ENCODE data around the gene LSM7. TPM values are rescaled to one million over a fixed set of nuclear protein-coding genes. Genes with fewer than 3 reads are reported as not detected.
A peak's percentile ranks its signal among the peaks of the same experiment; 100 is the strongest.

LSM7 gene
- total and polyA plus RNA-seq, 2 experiments from 2014 or later = 299 to 409 TPM

- DNase-seq (ENCODE audit: low spot score) = no peak
- H3F3A ChIP-seq (replicated peaks; ENCODE audit: low read depth) = 0 out of 2 replicates have a peak, but pooled peaks cover 3% of the 10 kb centered on the region
- H2AFZ ChIP-seq = no peak overlapping the region
- TF ChIP-seq NANOG (IDR thresholded peaks at IDR 0.05; ENCODE audit: borderline replicate concordance) (no peak), ZNF331 (CRISPR knock-in tag; IDR thresholded peaks at IDR 0.05; ENCODE audit: low read depth) (no peak), CREB1 (CRISPR knock-in tag; IDR thresholded peaks at IDR 0.05; ENCODE audit: low read depth) (no peak)
- H4K20me1 ChIP-seq (replicated peaks; ENCODE audit: insufficient read depth) = peaks cover 10% of the 10 kb centered on the region; the same call in 1 of the 2 replicates
- peaks cover 60% of the 10 kb centered on the region for H3K79me2 ChIP-seq (replicated peaks; ENCODE audit: insufficient read depth)
- peaks cover 3% of the 10 kb centered on the region; the same call in 1 of the 3 replicates for H3K9me3 Mint-ChIP-seq
- peak overlapping the region; percentile 61; the same call in 1 of the 2 replicates for H3K27ac ChIP-seq (ENCODE audit: low read depth)
- peak overlapping the region; percentile 93; the same call in 1 of the 2 replicates for H3K4me2 ChIP-seq
- H3K27ac Mint-ChIP-seq = 0 out of 2 replicates have a peak overlapping the region, but pooled peaks have one; percentile 95
- H3K9me2 ChIP-seq (ENCODE audit: insufficient read depth) = no peaks in the 10 kb centered on the region
- no peaks in the 10 kb centered on the region for H3K27me3 ChIP-seq (ENCODE audit: insufficient read depth)
- H3K4me3 ChIP-seq = no peak overlapping the region; the same call in 1 of the 2 replicates
- ATAC-seq = no peak
- peaks cover 32% of the 10 kb centered on the region for H3K36me3 Mint-ChIP-seq (ENCODE audit: low read depth)
- H3K27me3 Mint-ChIP-seq (ENCODE audit: insufficient read depth, low read depth, poor library complexity) = peaks cover 37% of the 10 kb centered on the region
- H3K4me1 ChIP-seq (ENCODE audit: insufficient read depth) = peaks cover 20% of the 10 kb centered on the region
- H3K4me3 Mint-ChIP-seq = peak overlapping the region; percentile 52
- H3K4me1 Mint-ChIP-seq = peaks cover 39% of the 10 kb centered on the region
- H3K36me3 ChIP-seq (ENCODE audit: insufficient read depth) = no peaks in the 10 kb centered on the region
Measured at GRCh38 chr19:2326699-2327360, 1.6 kb downstream of the LSM7 start.

DNA sequence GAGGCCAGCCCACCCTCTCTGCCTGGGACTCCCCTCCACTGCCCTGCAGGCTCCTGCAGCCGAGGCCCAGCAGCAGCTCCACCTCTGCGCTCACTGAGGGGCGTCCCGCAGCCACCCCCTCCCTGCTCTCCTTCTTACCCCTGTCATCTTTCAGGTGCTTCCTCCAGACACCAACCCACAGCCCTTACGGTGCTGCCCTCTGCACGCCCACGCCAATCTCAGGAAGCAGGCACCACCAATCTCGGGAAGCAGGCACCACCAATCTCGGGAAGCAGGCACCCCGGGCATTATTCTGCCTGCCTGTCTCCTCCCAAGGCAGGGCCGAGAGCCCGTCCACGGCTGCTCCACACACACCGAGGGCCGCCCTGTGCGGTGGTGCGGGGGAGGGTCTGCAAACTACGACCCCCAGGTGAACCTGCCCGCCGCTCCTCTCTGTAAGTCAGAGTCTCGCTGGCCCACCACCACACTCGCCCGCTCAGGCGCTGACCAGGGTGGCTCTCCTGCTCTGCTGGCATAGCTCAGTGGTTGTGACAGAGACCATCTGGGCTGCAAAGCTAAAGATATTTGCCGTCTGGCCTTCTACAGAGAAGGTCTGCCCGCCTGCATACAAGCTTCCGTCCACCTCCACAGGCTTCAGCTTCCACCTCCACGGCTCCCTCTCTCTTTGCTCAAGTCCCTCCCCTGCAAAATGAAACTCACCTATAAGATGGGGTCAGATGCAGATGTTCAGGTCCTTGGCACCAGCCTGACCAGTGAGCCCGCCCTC is 2.9 kb downstream of the LSM7 start:
- no peaks in the 10 kb centered on the region for H3K27me3 ChIP-seq (ENCODE audit: insufficient read depth)
- H3F3A ChIP-seq (replicated peaks; ENCODE audit: low read depth) = 0 out of 2 replicates have a peak, but pooled peaks cover 3% of the 10 kb centered on the region
- H3K4me3 Mint-ChIP-seq = no peak overlapping the region
- no peak overlapping the region for H3K4me3 ChIP-seq
- peaks cover 10% of the 10 kb centered on the region; the same call in 1 of the 2 replicates for H4K20me1 ChIP-seq (replicated peaks; ENCODE audit: insufficient read depth)
- H3K9me3 Mint-ChIP-seq = peaks cover 3% of the 10 kb centered on the region; the same call in 1 of the 3 replicates
- H3K4me1 Mint-ChIP-seq = peaks cover 25% of the 10 kb centered on the region
- H2AFZ ChIP-seq = no peak overlapping the region
- no peak for DNase-seq (ENCODE audit: low spot score)
- H3K36me3 ChIP-seq (ENCODE audit: insufficient read depth) = no peaks in the 10 kb centered on the region
- peak overlapping the region; percentile 62; the same call in 1 of the 2 replicates for H3K27ac Mint-ChIP-seq
- ATAC-seq = no peak
- no peak overlapping the region for H3K4me2 ChIP-seq
- peaks cover 11% of the 10 kb centered on the region for H3K4me1 ChIP-seq (ENCODE audit: insufficient read depth)
- peaks cover 32% of the 10 kb centered on the region for H3K36me3 Mint-ChIP-seq (ENCODE audit: low read depth)
- H3K9me2 ChIP-seq (ENCODE audit: insufficient read depth) = no peaks in the 10 kb centered on the region
- no peak overlapping the region for H3K27ac ChIP-seq (ENCODE audit: low read depth)
- H3K79me2 ChIP-seq (replicated peaks; ENCODE audit: insufficient read depth) = peaks cover 46% of the 10 kb centered on the region
- H3K27me3 Mint-ChIP-seq (ENCODE audit: insufficient read depth, low read depth, poor library complexity) = peaks cover 31% of the 10 kb centered on the region
- no peak for TF ChIP-seq ZNF462 (CRISPR knock-in tag; IDR thresholded peaks at IDR 0.05)
- no peak for TF ChIP-seq ETS1 (IDR thresholded peaks at IDR 0.05)
- TF ChIP-seq NANOG (IDR thresholded peaks at IDR 0.05; ENCODE audit: borderline replicate concordance) = no peak
- TF ChIP-seq CTCF (conservative IDR thresholded peaks at IDR 0.05; ENCODE audit: low read depth in 2 of 2) = no peak
- no peak for TF ChIP-seq JUNB (IDR thresholded peaks at IDR 0.05; ENCODE audit: unreplicated experiment)
- no peak for TF ChIP-seq CREB1 (CRISPR knock-in tag; IDR thresholded peaks at IDR 0.05; ENCODE audit: low read depth)
- no peak for TF ChIP-seq STAT1 (IDR thresholded peaks at IDR 0.05; ENCODE audit: unreplicated experiment)
- TF ChIP-seq EZH2 (IDR thresholded peaks at IDR 0.05; ENCODE audit: low read depth, unreplicated experiment) = no peak
- TF ChIP-seq ZNF331 (CRISPR knock-in tag; IDR thresholded peaks at IDR 0.05; ENCODE audit: low read depth) = no peak
- no peak for TF ChIP-seq ZNF114 (CRISPR knock-in tag; IDR thresholded peaks at IDR 0.05)

Measured in GM23338 (cell line).